HepG2 (cell line): ENCODE measurements around the gene MGAT4C. TPM values are rescaled to one million over a fixed set of nuclear protein-coding genes. Genes with fewer than 3 reads are reported as not detected.

Experiments used
- ATAC-seq: fragments of 200-7000 bp; cut with Tn5 transposase; 3 replicates; pipeline ENCODE4 v1.9.1; 2020; ENCODE audit warnings: mild to moderate bottlenecking, moderate library complexity
- BruUV-seq: library from RNA; stranded (reverse); fragments of 400-500 nt; replicated peaks from 2 replicates; lab custom pipeline; 2021; lab: Mats Ljungman, UMichigan
- CTCF ChIA-PET: fragments of 300-600 bp; formaldehyde crosslinking; extraction: SDS; loops from one replicate; lab custom pipeline; 2021; ENCODE audit warnings: low total read pairs, inconsistent platforms, low intra/inter-chr PET ratio; lab: Yijun Ruan, JAX
- POLR2A ChIA-PET: fragments of 350-600 bp; sonication (Branson Sonifier 250); formaldehyde crosslinking; loops from one replicate; lab custom pipeline; 2020; ENCODE audit warnings: antibody characterized with exemption, inconsistent platforms; lab: Yijun Ruan, JAX
- DNase-seq: peaks from one replicate; pipeline ENCODE4 v3.0.0-alpha.2; 2015; ENCODE audit warnings: low spot score
- FAIRE-seq: peaks from 3 replicates; lab custom pipeline; 2011; peaks lifted over from hg19 to GRCh38; lab: Jason Lieb, UNC
- H2AFZ ChIP-seq: one replicate; pipeline ENCODE4 v1.6.1; 2011; ENCODE audit warnings: low read length, inconsistent platforms
- H3K27ac ChIP-seq: fragments of 300-600 bp; 3 replicates; pipeline ENCODE4 v1.8.0; 2011; ENCODE audit warnings: mixed run types, mild to moderate bottlenecking, mixed read lengths, low read length, inconsistent platforms; ENCODE audit not compliant: insufficient read depth; ENCODE audit errors: extremely low read length
- H3K27me3 ChIP-seq, 2 experiments: fragments of 200-600 bp in 1 of 2; 2 replicates in 1 of 2; 3 replicates in 1 of 2; pipeline versions ENCODE4 v1.6.0 to v1.8.0; 2011; ENCODE audit warnings: low read length in 2 of 2, mild to moderate bottlenecking in 2 of 2, moderate library complexity in 2 of 2, inconsistent platforms in 1 of 2; ENCODE audit not compliant: insufficient read depth in 2 of 2, control insufficient read depth in 1 of 2
- H3K36me3 ChIP-seq, 2 experiments: fragments of 200-600 bp in 1 of 2; replicated peaks in 1 of 2; 2 replicates in 1 of 2; 3 replicates in 1 of 2; pipeline versions ENCODE4 v1.5.1 to v1.8.0; 2011; ENCODE audit warnings: low read length in 2 of 2, inconsistent platforms in 1 of 2; ENCODE audit not compliant: insufficient read depth in 2 of 2, control insufficient read depth in 1 of 2
- H3K4me1 ChIP-seq: 2 replicates; pipeline ENCODE4 v1.5.1; 2012; ENCODE audit warnings: low read length, inconsistent platforms; ENCODE audit not compliant: insufficient read depth
- H3K4me2 ChIP-seq: 2 replicates; pipeline ENCODE4 v1.6.0; 2011; ENCODE audit warnings: low read depth, low read length, inconsistent platforms
- H3K4me3 ChIP-seq, 3 experiments: fragments of 200-600 bp in 1 of 3; sonication (generic), shearing (Covaris generic) in 1 of 3; replicated peaks in 1 of 3; 2 replicates each; pipeline ENCODE4 v1.5.1; 2011 to 2016; ENCODE audit warnings: low read length in 3 of 3, inconsistent platforms in 2 of 3, low read depth in 2 of 3, mild to moderate bottlenecking in 2 of 3, control low read depth in 1 of 3, mixed read lengths in 1 of 3; ENCODE audit not compliant: insufficient read depth in 1 of 3
- H3K79me2 ChIP-seq: one replicate; pipeline ENCODE4 v1.6.1; 2011; ENCODE audit warnings: low read length, inconsistent platforms; ENCODE audit not compliant: insufficient read depth
- H3K9ac ChIP-seq: 2 replicates; pipeline ENCODE4 v1.6.0; 2011; ENCODE audit warnings: mild to moderate bottlenecking, low read depth, low read length, inconsistent platforms; ENCODE audit not compliant: insufficient read depth
- H3K9me3 ChIP-seq: 2 replicates; pipeline ENCODE4 v1.5.1; 2012; ENCODE audit warnings: mild to moderate bottlenecking, low read length
- H4K20me1 ChIP-seq: 2 replicates; pipeline ENCODE4 v1.6.0; 2011; ENCODE audit warnings: inconsistent platforms, mild to moderate bottlenecking, low read length, moderate library complexity; ENCODE audit not compliant: insufficient read depth
- ZNF800 ChIP-seq: sonication (generic); formaldehyde crosslinking; IDR thresholded peaks from 2 replicates; pipeline ENCODE4 v1.4.0; 2020; ENCODE audit warnings: missing genetic modification reagents
- WGBS: methylation state at CpG from one replicate; pipeline ENCODE4 v1.1.6; 2017; ENCODE audit warnings: low lambda C conversion rate; 5-methylcytosine and 5-hydroxymethylcytosine counted together
- in situ Hi-C: cut with HindIII; loops from 2 replicates; pipeline ENCODE4 v1.10.0; 2017; ENCODE audit warnings: low pct_unique_long_range_greater_than_20kb; ENCODE audit not compliant: extremely low pct_ligation_motif_present
- intact Hi-C: fragments of 100-400 bp; cut with micrococcal nuclease; formaldehyde crosslinking; loops from one replicate; pipeline ENCODE4 v1.10.0; 2022; ENCODE audit not compliant: unreplicated experiment
- polyA plus RNA-seq, 8 experiments: library from polyadenylated mRNA; depleted of rRNA in 3 of 8; stranded (reverse) in 7 of 8; unstranded in 1 of 8; fragments of >200 nt; fragmentation: Illumina TruSeq in 4 of 8; extraction: Trizol in 4 of 8; gene quantifications; 2 replicates each; pipeline versions ENCODE4 v1.2.1 to v1.2.3, GENCODE V29; 2011 to 2016; ENCODE audit warnings: low read depth in 4 of 8, missing spikeins in 1 of 8, mixed read lengths in 1 of 8; ENCODE audit not compliant: insufficient read depth in 1 of 8
- total RNA-seq, 5 experiments: library from RNA; depleted of rRNA; stranded (reverse); fragments of >200 nt; fragmentation: Illumina TruSeq; extraction: Trizol; gene quantifications; 2 replicates each; pipeline ENCODE4 v1.2.3, GENCODE V29; 2016; ENCODE audit warnings: low read depth in 1 of 5
- TF ChIP-seq, protein P1 (sequence below): fragments of 450-650 bp; IDR thresholded peaks from 2 replicates; pipeline ENCODE4 v1.6.1; 2016
- TF ChIP-seq, protein P2 (sequence below): sonication (generic); formaldehyde crosslinking; IDR thresholded peaks from 2 replicates; pipeline ENCODE4 v1.8.1; 2022; ENCODE audit warnings: mild to moderate bottlenecking, missing genetic modification reagents

MGAT4C gene
- total and polyA plus RNA-seq, 2 of the 13 experiments (the other 11 are each of a cell fraction or from before 2014, with no cell fraction given) = not detected

GRCh38 chr12:86044396-86044795, 211.8 kb downstream of the MGAT4C start:
- FAIRE-seq = no peak
- H3K4me3 ChIP-seq = no peak overlapping the region
- H3K27ac ChIP-seq = no peak overlapping the region
- BruUV-seq = no TSS peak
- TF ChIP-seq, protein P1, sequence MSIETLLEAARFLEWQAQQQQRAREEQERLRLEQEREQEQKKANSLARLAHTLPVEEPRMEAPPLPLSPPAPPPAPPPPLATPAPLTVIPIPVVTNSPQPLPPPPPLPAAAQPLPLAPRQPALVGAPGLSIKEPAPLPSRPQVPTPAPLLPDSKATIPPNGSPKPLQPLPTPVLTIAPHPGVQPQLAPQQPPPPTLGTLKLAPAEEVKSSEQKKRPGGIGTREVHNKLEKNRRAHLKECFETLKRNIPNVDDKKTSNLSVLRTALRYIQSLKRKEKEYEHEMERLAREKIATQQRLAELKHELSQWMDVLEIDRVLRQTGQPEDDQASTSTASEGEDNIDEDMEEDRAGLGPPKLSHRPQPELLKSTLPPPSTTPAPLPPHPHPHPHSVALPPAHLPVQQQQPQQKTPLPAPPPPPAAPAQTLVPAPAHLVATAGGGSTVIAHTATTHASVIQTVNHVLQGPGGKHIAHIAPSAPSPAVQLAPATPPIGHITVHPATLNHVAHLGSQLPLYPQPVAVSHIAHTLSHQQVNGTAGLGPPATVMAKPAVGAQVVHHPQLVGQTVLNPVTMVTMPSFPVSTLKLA = 0 out of 2 replicates have a peak, but pooled peaks have one; percentile 1
- no peak for TF ChIP-seq ZNF800 (CRISPR knock-in tag)
- TF ChIP-seq, protein P2, sequence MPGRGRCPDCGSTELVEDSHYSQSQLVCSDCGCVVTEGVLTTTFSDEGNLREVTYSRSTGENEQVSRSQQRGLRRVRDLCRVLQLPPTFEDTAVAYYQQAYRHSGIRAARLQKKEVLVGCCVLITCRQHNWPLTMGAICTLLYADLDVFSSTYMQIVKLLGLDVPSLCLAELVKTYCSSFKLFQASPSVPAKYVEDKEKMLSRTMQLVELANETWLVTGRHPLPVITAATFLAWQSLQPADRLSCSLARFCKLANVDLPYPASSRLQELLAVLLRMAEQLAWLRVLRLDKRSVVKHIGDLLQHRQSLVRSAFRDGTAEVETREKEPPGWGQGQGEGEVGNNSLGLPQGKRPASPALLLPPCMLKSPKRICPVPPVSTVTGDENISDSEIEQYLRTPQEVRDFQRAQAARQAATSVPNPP (CRISPR knock-in tag) = no peak
- CTCF ChIA-PET = no interaction called here
- H2AFZ ChIP-seq = no peak overlapping the region
- ATAC-seq = no peak
- H3K9ac ChIP-seq = no peak overlapping the region
- in situ Hi-C loops = no loop called here
- POLR2A ChIA-PET = no interaction called here
- H4K20me1 ChIP-seq = no peaks in the 10 kb centered on the region
- DNase-seq = no peak
- no peak overlapping the region for H3K4me2 ChIP-seq
- no peaks in the 10 kb centered on the region for H3K36me3 ChIP-seq
- H3K27me3 ChIP-seq = no peaks in the 10 kb centered on the region
- no peaks in the 10 kb centered on the region for H3K4me1 ChIP-seq
- WGBS = 0% methylated on average over 4 of the region's 5 CpGs
- H3K79me2 ChIP-seq = no peaks in the 10 kb centered on the region
- H3K9me3 ChIP-seq = peaks cover 25% of the 10 kb centered on the region
- intact Hi-C loops = no loop called here
